Thymus (tissue), 11 donors: Measurements from ENCODE around the gene HIGD1B. TPM values are rescaled to one million over a fixed set of nuclear protein-coding genes. Genes with fewer than 3 reads are reported as not detected.

ENCODE experiments used
- DNase-seq, 9 donors: peaks; one replicate each; pipeline ENCODE4 v3.0.0-alpha.2; 2013; ENCODE audit warnings: low spot score in 9 of 9, low read depth in 6 of 9, missing footprints in 1 of 9
- H3K27ac ChIP-seq, 2 donors: one replicate each; pipeline ENCODE4 v1.5.1; 2013; ENCODE audit warnings: control low read depth in 1 of 2, low read depth in 1 of 2, low read length in 1 of 2, mild to moderate bottlenecking in 1 of 2, moderate library complexity in 1 of 2
- H3K27me3 ChIP-seq, 2 donors: one replicate each; pipeline ENCODE4 v1.5.1; 2013; ENCODE audit warnings: low read length in 1 of 2; ENCODE audit not compliant: control insufficient read depth in 2 of 2, insufficient read depth in 1 of 2
- H3K36me3 ChIP-seq, 2 donors: one replicate each; pipeline ENCODE4 v1.5.1; 2013; ENCODE audit warnings: low read length in 1 of 2, mild to moderate bottlenecking in 1 of 2, moderate library complexity in 1 of 2; ENCODE audit not compliant: control insufficient read depth in 2 of 2, insufficient read depth in 2 of 2
- H3K4me1 ChIP-seq, 2 donors: one replicate each; pipeline ENCODE4 v1.5.1; 2013; ENCODE audit warnings: low read length in 2 of 2; ENCODE audit not compliant: control insufficient read depth in 2 of 2, insufficient read depth in 2 of 2
- H3K4me3 ChIP-seq, 2 donors: one replicate each; pipeline ENCODE4 v1.5.1; 2013; ENCODE audit warnings: low read length in 2 of 2, control low read depth in 1 of 2, mild to moderate bottlenecking in 1 of 2
- H3K9me3 ChIP-seq, 2 donors: one replicate each; pipeline ENCODE4 v1.5.1; 2013; ENCODE audit warnings: low read length in 1 of 2, mild to moderate bottlenecking in 1 of 2; ENCODE audit not compliant: control insufficient read depth in 2 of 2, insufficient read depth in 1 of 2
- WGBS: extraction: QIAGEN DNeasy Blood & Tissue Kit; methylation state at CpG from one replicate; pipeline ENCODE4 v1.1.7; 2013; 5-methylcytosine and 5-hydroxymethylcytosine counted together
- polyA plus RNA-seq: library from polyadenylated mRNA; stranded (reverse); fragments of 200-250 nt; gene quantifications from one replicate; pipeline ENCODE4 v1.2.3, GENCODE V29; 2013
- total RNA-seq: library from RNA; stranded (reverse); fragments of 120-200 nt; gene quantifications from one replicate; pipeline ENCODE4 v1.2.4, GENCODE V29; 2013
- donor health status: healthy.

HIGD1B gene
- total and polyA plus RNA-seq, 2 donors: 1.8 to 2.2 TPM

DNA sequence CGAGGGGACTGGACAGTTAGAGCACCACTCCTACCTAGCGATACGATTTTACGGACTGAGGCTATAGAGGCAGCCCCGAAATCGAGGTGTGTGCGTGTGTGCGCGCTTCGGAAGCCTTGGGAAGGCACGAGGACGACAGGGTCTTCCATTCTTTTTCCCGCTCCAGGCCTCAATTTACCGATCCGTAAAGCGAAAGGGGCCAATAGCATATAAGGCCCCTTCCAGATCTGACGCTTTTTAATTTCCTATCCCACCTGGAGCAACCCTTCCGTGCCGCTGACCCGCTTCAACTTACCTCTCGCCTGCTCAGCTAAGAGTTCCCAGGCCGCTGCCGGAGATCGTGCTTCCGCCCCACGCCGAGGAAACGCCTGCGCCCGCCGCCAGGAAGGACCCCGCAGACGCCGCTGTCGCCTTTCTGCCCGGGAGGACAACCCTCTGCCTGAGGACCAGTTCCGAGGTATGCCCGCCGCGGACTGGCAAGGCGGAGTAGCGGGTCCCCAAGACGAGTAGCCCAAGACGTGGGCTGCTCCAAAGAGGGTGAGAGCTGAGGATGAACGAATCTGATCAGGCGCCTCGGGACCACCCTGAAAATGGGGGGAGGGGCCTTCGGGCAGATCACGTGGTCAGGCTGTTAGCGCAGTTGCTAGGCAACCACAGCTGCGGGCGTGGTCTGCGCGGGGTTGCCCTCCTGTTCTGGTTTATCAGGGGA lies 51.5 kb downstream of the HIGD1B start, which contains the start of gene EFTUD2:
EFTUD2 (minus strand) TSS at position 372 of the 709 bp plus-strand sequence. CDS start 4,924 bp downstream, outside the sequence.
- peak within 1 kb of the TSS; percentile 87 to 96 for H3K27ac ChIP-seq
- H3K27me3 ChIP-seq: peaks cover 0 to 24% of the 10 kb centered on the region in 2 donors
- H3K4me1 ChIP-seq: peaks cover 7 to 11% of the 10 kb centered on the region in 2 donors

More for the DNA sequence above, 51.5 kb downstream of the HIGD1B start, which contains the start of gene EFTUD2:
- H3K36me3 ChIP-seq: peaks cover 4 to 5% of the 10 kb centered on the region in 2 donors
- peak; percentile 81 to 96 (median 90) for DNase-seq
- no peaks in the 10 kb centered on the region for H3K9me3 ChIP-seq
- peak within 1 kb of the TSS; percentile 60 to 63 for H3K4me3 ChIP-seq
- WGBS: under 1% methylated on average over 54 of the region's 54 CpGs

Other genes with a start within 250 kb of the HIGD1B start
- gene MEIOC, start 191.4 kb upstream of the HIGD1B start, total RNA-seq: 0.09 TPM
- 0.05 TPM for gene MEIOC, start 191.4 kb upstream of the HIGD1B start, polyA plus RNA-seq
- 22.8 TPM for gene CCDC43, start 158.1 kb upstream of the HIGD1B start, total RNA-seq
- 19.3 TPM for gene CCDC43, start 158.1 kb upstream of the HIGD1B start, polyA plus RNA-seq
- gene DBF4B, start 139.2 kb upstream of the HIGD1B start, total RNA-seq: 3.5 TPM
- 5.2 TPM for gene DBF4B, start 139.2 kb upstream of the HIGD1B start, polyA plus RNA-seq
- 0.33 TPM for gene ADAM11, start 88.9 kb upstream of the HIGD1B start, total RNA-seq
- 1.3 TPM for gene ADAM11, start 88.9 kb upstream of the HIGD1B start, polyA plus RNA-seq
- gene GJC1, start 17.6 kb upstream of the HIGD1B start, total RNA-seq: 2.2 TPM
- 2.1 TPM for gene GJC1, start 17.6 kb upstream of the HIGD1B start, polyA plus RNA-seq
- 65.8 TPM for gene EFTUD2, start 51.6 kb downstream of the HIGD1B start, total RNA-seq
- 44.0 TPM for gene EFTUD2, start 51.6 kb downstream of the HIGD1B start, polyA plus RNA-seq
- gene GFAP, start 67.6 kb downstream of the HIGD1B start, total RNA-seq: 0.19 TPM
- gene GFAP, start 67.6 kb downstream of the HIGD1B start, polyA plus RNA-seq: 0.43 TPM
- gene KIF18B, start 99.9 kb downstream of the HIGD1B start, total RNA-seq: 3.5 TPM
- gene KIF18B, start 99.9 kb downstream of the HIGD1B start, polyA plus RNA-seq: 2.4 TPM
- 0.09 TPM for gene C1QL1, start 120.4 kb downstream of the HIGD1B start, total RNA-seq
- 0.23 TPM for gene C1QL1, start 120.4 kb downstream of the HIGD1B start, polyA plus RNA-seq
- gene DCAKD, start 203.7 kb downstream of the HIGD1B start, total RNA-seq: 26.7 TPM
- 24.7 TPM for gene DCAKD, start 203.7 kb downstream of the HIGD1B start, polyA plus RNA-seq
- 70.7 TPM for gene NMT1, start 213.4 kb downstream of the HIGD1B start, total RNA-seq
- gene NMT1, start 213.4 kb downstream of the HIGD1B start, polyA plus RNA-seq: 39.3 TPM